D341Med (cell line): ENCODE results near the gene SYNPR.

Experiments
- DNase-seq: peaks from one replicate; pipeline ENCODE4 v3.0.0; 2012; ENCODE audit warnings: low spot score

The SYNPR gene

DNA sequence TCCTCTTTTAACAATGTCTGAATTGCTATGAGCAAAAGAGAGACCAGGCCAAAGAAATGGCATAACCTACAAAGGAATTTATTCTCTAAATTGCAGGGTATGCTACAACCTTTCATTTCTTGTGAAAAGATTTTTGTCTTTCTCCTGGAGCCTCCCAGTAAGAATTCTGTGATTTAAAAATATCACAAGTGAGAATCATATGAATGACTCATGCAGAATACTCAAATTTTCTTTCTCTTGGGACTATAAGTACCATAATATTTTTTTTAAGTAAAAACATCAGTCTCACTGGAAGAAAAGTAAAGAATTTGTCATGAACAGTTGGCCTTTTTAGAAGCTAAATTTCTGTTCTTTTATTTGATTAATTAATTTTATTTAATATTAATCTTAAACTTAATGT lies 26.3 kb downstream of the SYNPR start:
- no peak for DNase-seq

- no peak for DNase-seq
These were observed 30.0 kb downstream of the SYNPR start for GRCh38 chr3:63308072-63308471.

GRCh38 chr3:63309768-63310167 lies 31.7 kb downstream of the SYNPR start:
- no peak for DNase-seq

- DNase-seq: no peak
These were observed 45.7 kb downstream of the SYNPR start for GRCh38 chr3:63323766-63324165.

- no peak for DNase-seq
These were observed 46.5 kb downstream of the SYNPR start for GRCh38 chr3:63324621-63325020.

DNA sequence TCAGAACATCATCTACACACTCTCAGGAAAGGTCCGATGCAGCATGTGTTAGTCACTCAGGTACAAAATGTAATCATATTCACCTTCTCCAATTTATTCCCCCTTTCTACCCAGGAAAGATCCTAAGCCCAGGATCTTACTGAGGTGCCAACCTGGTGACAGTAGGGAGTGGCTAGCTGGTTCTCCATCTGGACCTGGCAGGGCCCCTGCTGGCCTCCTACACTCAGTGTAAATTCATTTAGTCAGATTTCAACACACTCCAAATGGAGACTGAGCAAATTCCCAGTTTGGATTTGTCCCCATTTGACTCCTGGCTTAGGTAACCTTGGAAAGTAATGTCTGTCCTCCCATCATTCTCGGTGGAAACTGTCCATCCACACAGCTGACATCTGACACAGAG lies 47.3 kb downstream of the SYNPR start:
- DNase-seq: no peak

DNA sequence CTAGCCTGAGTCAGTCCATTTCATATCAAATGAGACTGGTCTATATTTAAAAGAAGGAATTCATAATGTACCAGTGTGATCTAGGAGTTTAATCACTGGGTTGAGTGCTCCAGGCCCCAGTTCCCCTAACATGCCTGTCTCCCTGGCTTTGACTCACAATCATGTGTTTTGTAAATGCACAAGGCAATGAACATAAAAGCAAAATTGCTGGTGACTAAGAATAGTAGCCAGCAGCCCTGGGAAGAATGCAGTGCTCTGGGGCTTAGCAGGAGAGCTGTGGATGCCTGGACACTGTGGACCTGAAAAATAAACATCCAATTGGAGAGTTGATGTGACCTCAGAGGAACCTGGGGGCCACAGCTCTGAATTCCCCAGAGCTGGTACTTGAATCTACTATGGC lies 50.3 kb downstream of the SYNPR start:
- no peak for DNase-seq

DNA sequence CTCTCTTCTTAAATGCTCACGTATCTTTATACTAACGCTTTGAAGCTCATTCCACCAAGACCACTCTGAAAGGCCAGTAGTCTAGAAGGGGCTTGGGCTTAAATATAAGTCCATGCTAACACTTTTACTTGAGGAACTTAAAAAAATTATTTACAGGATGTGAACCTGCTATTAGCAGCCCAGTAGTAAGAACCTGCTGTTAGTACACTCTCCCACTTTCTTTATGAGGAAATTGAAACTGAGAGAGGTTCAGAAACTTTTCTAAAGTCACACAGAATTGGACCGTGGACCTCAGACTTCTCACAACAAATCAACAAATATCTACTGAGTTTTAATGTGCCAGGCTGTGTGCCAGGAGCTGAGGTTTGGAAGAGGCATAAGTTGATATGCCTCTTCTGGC lies 53.4 kb downstream of the SYNPR start:
- DNase-seq: no peak

GRCh38 chr3:63333815-63334214 lies 55.7 kb downstream of the SYNPR start:
- DNase-seq: no peak

- no peak for DNase-seq
These were observed 60.2 kb downstream of the SYNPR start for GRCh38 chr3:63338351-63338750.

DNA sequence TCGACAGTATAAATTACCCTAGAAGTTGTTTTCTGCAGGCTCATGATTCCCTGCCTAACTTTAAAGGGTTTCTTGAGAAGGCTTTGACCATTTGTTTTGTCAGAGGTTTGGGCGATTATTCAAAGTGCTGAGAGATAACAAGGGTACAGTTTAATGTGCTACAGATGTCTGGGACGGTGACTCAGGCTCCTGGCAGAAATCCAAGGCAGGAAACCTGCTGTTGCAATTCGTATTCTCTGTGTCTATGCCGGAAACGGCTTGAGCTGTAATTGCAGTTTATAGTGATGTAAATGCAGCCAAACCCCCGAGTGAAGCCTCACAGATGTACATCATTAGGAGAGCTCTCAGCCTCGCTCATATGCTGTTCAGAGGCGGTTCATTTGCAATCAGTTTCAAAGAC lies 65.6 kb downstream of the SYNPR start:
- no peak for DNase-seq

- DNase-seq: no peak
These were observed 66.6 kb downstream of the SYNPR start for GRCh38 chr3:63344661-63345060.

DNA sequence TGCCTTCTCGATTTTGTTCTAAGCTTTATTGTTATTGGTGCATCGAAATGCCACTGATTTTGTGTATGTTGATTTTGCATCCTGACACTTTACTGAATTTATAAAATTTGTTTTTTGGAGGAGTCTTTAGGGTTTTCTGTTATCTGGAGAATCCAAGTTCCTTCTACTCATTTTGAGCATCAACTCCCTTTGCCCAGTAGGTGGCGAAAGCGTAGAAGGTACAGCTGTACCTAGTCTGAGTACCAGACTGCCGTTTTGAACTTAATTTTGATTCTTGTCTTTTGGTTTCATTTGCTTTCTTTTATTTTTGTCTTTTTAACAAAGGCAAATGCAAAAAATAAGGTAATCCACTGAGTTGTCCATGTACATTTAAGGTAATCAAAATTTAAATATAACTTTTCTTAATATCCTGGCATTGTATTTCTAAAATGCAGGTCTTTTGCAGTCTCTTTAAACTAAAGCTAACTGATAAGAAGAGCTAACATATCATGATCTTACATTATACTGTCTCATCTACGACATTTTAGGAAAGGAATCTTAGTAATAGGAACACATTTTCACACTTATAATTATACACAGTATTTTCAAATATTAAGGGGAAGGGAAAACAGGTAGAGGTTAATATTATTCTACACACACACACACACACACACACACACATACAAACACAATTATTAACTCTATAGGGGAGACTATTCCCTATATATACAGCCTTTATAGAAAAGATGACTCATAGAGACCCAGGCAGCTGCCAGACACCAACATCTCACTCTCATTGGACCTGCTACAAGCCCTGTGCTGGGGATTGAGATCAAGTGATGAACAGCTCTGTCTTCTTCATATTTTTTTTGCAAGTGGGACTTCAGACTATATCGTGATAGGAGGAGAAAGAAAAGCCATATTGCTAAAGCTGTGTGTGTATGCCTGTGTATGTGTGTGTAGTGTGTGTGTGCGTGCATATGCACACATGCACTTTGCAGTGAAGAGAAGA lies 71.8 kb downstream of the SYNPR start:
- peak; percentile 60 for DNase-seq

- peak; percentile 55 for DNase-seq
These were observed 73.3 kb downstream of the SYNPR start for GRCh38 chr3:63351159-63352007.

DNA sequence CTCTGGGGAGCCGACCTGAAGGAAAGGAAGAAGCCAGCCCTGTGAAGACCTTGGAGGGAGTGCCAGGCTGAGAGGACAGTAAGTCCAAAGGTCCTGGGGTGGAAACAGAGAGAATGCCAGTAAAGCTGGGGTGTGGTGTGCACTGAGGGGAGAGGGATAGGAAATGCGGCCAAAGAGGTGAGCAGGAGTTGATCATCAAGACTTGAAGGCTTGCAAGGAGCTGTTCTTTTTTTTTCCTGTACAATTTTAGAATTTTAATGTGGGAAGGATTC lies 73.8 kb downstream of the SYNPR start:
- DNase-seq: no peak

DNA sequence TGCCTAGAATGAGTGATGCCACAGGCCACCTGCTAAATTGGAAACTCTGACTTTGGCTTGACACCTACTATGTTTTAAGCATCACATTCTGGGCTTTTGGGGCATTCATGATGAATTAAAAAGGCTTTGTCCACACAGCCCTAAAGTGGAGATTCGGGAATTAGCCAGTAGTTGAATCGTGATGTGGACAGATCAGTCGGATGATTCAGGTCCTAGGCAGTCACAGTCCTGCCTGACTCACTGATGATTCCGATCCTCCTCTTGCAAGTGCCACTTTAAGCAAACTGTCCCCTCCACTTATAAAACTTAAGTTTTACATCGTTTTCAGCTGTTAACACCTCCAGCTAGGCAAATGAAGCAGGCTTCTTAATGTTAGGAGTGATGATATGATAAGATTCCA lies 75.3 kb downstream of the SYNPR start:
- DNase-seq: no peak

DNA sequence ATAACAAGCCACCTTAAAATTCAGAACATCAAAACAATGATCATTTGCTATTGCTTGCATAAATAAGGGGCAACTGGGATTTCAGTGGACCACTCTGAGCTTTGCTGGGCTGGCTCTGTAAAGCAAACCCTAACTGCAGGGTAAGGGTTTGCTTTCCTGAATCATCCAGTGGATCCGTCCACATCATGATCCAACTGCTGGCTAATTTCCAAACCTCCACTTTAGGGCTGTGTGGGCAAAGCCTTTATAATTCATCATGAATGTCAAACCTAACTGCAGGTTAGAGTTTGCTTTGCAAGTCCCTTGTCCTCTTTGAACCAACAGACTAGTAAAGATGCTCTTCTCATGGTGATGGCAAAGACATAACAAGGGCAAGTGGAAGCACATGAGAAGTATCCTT lies 76.1 kb downstream of the SYNPR start:
- DNase-seq: no peak

- no peak for DNase-seq
These were observed 77.7 kb downstream of the SYNPR start for GRCh38 chr3:63355809-63356208.

GRCh38 chr3:63364495-63364894 lies 86.4 kb downstream of the SYNPR start:
- DNase-seq: no peak

GRCh38 chr3:63364910-63365309 lies 86.8 kb downstream of the SYNPR start:
- peak; percentile 64 for DNase-seq

DNA sequence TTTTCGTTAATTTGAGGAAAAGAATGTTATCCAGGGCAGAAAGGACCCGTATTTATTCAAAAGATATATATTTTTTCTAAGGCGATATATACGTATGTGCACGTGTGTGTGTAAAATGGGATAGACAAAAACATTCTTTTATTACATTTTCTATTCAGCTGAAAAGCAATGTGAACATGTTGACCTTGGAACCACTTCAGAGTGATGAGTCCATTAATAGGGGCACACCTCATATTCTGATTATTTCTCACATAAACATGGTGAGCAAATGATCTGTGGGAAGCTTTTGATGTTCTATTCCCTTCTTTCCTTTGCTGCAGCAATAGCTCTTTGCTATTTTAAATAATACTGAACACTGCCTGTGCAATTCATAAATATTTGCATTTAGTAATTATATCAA lies 87.6 kb downstream of the SYNPR start:
- no peak for DNase-seq

GRCh38 chr3:63370094-63370493 lies 92.0 kb downstream of the SYNPR start:
- DNase-seq: peak; percentile 51

- DNase-seq: no peak
These were observed 104.9 kb downstream of the SYNPR start for GRCh38 chr3:63383040-63383439.
